ENCODE results near the gene ZBTB17. TPM values are rescaled to one million over a fixed set of nuclear protein-coding genes. Genes with fewer than 3 reads are reported as not detected.

Gene ZBTB17
- total RNA-seq, 1 donor from 2014 or later, result 24.7 TPM

DNA sequence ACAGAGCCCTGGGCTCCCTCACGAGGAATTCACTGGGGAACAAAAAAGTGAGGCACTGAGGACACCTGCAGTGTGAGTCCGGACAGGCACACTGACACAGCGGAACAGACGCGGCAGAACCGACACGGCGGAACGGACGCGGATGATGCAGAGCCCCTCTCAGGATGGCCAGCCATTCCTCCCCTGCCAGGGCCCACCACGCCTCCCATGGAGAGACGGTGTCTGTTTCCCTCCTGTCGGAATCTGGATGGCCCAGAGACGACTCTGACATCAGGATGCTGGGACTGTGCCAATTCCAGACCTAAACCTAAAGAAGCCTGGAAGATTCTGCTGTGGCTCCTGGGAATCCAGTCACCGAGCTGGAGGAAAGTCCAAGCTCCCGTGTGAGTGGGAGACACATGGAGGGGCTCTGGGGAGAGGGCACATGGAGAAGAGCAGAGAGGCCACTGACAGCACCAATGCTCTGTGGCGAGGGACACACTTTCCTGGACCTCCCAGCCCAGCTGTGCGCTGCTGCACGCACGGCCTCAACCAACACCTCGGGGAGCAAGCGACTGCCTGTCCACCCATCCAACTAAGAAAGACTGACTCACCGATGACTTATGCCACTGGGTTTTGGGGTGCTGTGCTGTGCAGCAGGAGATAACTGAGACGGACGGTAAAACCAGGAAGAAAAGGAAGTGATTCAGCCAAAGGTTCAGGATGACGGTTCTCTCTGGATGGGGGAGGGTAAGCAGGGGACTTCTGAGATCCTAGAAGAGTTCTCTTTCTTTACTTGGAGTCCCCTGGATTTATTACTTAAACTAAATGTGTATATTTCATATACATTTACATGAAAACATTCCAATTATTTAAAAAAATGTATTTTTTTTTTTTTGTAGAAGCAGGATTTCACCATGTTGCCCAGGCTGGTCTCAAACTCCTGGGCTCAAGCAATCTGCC, 23.3 kb downstream of the ZBTB17 start:
- Histone ChIP-seq H3K36me3 (peaks cover 7% of the 10 kb centered on the region), H3K27ac (replicated peaks) (peak overlapping the region; percentile 37), H3K9me3 (replicated peaks) (no peaks in the 10 kb centered on the region), H3K4me1 (peaks cover 86% of the 10 kb centered on the region), H3K4me3 (no peak overlapping the region), H3K27me3 (ENCODE audit: low read depth) (no peaks in the 10 kb centered on the region)
- TF ChIP-seq, protein P1, sequence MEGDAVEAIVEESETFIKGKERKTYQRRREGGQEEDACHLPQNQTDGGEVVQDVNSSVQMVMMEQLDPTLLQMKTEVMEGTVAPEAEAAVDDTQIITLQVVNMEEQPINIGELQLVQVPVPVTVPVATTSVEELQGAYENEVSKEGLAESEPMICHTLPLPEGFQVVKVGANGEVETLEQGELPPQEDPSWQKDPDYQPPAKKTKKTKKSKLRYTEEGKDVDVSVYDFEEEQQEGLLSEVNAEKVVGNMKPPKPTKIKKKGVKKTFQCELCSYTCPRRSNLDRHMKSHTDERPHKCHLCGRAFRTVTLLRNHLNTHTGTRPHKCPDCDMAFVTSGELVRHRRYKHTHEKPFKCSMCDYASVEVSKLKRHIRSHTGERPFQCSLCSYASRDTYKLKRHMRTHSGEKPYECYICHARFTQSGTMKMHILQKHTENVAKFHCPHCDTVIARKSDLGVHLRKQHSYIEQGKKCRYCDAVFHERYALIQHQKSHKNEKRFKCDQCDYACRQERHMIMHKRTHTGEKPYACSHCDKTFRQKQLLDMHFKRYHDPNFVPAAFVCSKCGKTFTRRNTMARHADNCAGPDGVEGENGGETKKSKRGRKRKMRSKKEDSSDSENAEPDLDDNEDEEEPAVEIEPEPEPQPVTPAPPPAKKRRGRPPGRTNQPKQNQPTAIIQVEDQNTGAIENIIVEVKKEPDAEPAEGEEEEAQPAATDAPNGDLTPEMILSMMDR (IDR thresholded peaks at IDR 0.05; ENCODE audit: borderline replicate concordance), result no peak
- intact Hi-C loops (cut with micrococcal nuclease), result no loop called here
- no peak for DNase-seq

DNA sequence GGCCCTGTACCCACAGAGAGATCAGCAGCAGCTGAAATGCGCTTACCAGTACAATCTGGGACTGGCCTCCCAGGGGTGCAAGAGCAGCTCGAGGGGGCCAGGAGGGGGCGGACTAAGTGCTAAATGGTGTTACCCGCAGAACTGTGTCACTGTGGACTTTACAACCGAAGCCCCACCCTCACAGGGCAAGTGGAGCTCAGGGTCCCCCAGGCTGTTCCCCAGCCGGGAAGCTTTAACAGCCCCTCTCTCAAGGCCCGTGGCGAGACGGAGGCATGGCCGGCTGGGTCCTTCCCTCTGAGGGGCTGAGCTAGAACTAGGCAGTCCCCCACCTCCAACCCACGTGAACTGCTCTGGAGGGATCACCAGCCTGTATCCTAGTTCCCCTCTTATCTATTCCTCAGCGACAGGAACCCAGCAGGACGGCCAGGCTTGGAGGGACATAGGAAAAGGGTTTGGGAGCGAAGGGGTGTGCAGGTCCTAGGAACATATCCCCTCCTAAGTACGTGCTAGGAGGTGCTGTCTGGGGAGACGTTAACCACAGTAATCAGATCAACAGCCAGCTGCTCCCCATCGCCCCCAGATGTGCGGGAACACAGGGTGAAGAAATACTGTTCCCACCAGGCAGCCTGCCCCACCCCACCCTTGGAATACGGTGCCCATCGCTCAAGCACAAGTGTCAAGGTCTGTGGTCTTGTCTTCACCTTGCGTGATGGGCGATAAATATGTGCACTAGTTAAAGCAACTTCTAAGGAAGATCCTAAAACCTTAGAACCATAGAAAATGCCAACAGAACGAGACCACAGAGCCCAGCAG, 24.4 kb downstream of the ZBTB17 start:
- Histone ChIP-seq H3K4me3 (no peak overlapping the region), H3K9me3 (replicated peaks) (no peaks in the 10 kb centered on the region), H3K36me3 (peaks cover 15% of the 10 kb centered on the region), H3K27ac (replicated peaks) (peak overlapping the region; percentile 89), H3K27me3 (ENCODE audit: low read depth) (no peaks in the 10 kb centered on the region), H3K4me1 (peaks cover 81% of the 10 kb centered on the region)
- intact Hi-C loops (cut with micrococcal nuclease), result no loop called here
- DNase-seq, result no peak
- TF ChIP-seq, protein P1 (IDR thresholded peaks at IDR 0.05; ENCODE audit: borderline replicate concordance), result no peak

DNA sequence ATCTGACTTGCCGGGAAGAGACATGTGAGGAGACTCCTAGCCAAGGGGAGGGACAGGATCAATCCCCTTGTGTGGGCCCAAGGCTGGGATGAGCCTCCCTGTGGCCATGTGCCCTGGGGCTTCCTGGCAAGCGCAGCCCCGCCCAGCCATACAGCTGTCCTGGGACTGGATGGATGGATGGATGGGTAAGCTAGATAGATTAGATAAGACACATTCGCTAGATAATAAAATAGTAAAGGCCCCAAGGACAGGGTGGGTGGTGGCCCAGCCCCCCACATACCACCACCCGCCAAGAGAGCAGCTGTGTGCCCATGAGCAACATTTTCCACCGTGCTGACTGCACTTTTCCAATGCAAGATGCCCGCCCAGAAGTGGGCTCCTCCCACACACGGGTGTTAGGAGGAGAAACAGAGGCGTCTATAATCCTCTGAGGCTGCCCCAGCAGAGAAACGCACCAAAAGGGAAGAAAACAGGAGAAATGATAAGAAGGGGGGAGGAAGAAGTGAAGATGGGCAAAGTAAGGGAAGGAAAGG, 25.1 kb downstream of the ZBTB17 start:
- TF ChIP-seq, protein P1 (IDR thresholded peaks at IDR 0.05; ENCODE audit: borderline replicate concordance), result no peak
- Histone ChIP-seq H3K36me3 (peaks cover 22% of the 10 kb centered on the region), H3K4me1 (peaks cover 74% of the 10 kb centered on the region), H3K9me3 (replicated peaks) (no peaks in the 10 kb centered on the region), H3K4me3 (no peak overlapping the region), H3K27me3 (ENCODE audit: low read depth) (no peaks in the 10 kb centered on the region), H3K27ac (replicated peaks) (peak overlapping the region; percentile 89)
- DNase-seq, result no peak
- intact Hi-C loops (cut with micrococcal nuclease), result no loop called here

DNA sequence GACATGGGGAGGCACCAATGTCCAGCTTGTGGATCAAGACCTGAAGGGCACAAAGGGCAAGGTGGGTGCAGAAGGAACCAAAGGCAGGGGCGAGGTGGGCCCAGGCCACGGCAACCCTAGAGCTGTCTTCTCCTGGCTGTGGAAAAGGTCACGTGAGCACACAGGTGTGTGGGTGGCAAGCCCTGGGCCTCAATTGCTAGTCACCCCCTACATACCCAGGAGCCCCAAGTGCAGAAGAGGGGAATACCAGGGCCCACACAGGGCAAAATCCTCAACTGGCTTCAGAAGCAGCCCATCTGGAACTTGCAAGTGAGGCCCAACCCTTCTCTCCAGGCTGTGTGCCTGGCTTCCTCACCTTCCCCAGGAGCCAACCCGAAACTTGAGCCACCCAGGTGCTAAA, 25.6 kb downstream of the ZBTB17 start:
- H3K27me3 ChIP-seq (ENCODE audit: low read depth), result no peaks in the 10 kb centered on the region
- TF ChIP-seq, protein P1 (IDR thresholded peaks at IDR 0.05; ENCODE audit: borderline replicate concordance), result no peak
- no peak for DNase-seq
- no peaks in the 10 kb centered on the region for H3K9me3 ChIP-seq (replicated peaks)
- peaks cover 28% of the 10 kb centered on the region for H3K36me3 ChIP-seq
- intact Hi-C loops (cut with micrococcal nuclease), result no loop called here
- peak overlapping the region; percentile 89 for H3K27ac ChIP-seq (replicated peaks)
- peaks cover 70% of the 10 kb centered on the region for H3K4me1 ChIP-seq
- H3K4me3 ChIP-seq, result peak overlapping the region; percentile 53

DNA sequence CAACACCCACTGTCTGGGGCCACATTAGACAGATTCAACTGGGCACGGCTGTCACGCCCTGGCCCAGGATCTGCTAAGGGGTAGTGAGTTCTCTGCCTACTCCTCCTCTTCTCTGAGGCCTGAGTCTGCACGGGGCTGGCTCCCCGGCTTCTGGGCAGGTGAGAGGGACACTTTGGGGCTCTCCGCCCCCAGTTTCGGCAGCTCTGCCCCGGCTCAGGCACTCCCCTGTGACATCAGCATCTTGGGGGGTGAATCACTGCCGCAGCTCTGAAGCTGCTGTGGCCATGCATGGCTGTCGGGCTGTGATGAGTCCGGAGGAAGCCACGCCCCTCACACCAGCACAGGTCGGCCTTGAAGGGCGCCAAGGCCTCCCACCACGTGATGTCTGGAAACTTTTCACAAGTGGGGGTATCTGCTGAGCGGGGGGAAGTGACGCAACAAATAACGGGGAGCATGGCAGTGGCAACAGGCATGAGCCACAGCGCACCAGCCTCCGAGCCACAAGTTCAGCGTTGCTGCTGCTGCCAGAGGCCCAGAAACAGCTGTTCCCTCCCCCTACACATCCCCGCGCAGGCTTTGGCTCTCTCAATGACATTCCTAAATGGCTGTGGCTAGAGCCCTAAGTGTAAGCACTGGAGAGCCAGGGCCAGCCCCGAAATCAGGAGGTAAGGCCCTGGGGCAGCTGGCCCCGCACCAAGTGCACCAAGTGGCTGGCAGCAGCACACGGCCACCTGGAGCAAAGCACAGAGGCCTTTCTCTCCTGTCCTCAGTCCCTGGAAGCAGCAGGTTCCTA, 26.3 kb downstream of the ZBTB17 start:
- peaks cover 68% of the 10 kb centered on the region for H3K4me1 ChIP-seq
- intact Hi-C loops (cut with micrococcal nuclease), result no loop called here
- peak overlapping the region; percentile 89 for H3K27ac ChIP-seq (replicated peaks)
- H3K4me3 ChIP-seq, result peak overlapping the region; percentile 53
- DNase-seq, result peak; percentile 83
- H3K9me3 ChIP-seq (replicated peaks), result no peaks in the 10 kb centered on the region
- H3K27me3 ChIP-seq (ENCODE audit: low read depth), result no peaks in the 10 kb centered on the region
- TF ChIP-seq, protein P1 (IDR thresholded peaks at IDR 0.05; ENCODE audit: borderline replicate concordance), result no peak
- H3K36me3 ChIP-seq, result peaks cover 34% of the 10 kb centered on the region
